Esophagus muscularis mucosa (tissue), 4 donors: ENCODE measurements around the gene PLIN5.

Experiments
- CTCF ChIP-seq, 3 experiments: fragments of 200-600 bp in 2 of 3; fragments of 450-650 bp in 1 of 3; sonication (generic) in 2 of 3; IDR thresholded peaks; one replicate each; pipeline ENCODE4 v1.5.1; 2017 to 2019; ENCODE audit warnings: antibody characterized with exemption in 3 of 3, mild to moderate bottlenecking in 2 of 3, moderate library complexity in 1 of 3
- EP300 ChIP-seq: sonication (generic); formaldehyde crosslinking; IDR thresholded peaks from one replicate; pipeline ENCODE4 v1.6.1; 2017; ENCODE audit warnings: antibody characterized with exemption
- POLR2A ChIP-seq: fragments of 450-650 bp; IDR thresholded peaks from one replicate; pipeline ENCODE4 v1.6.1; 2017; ENCODE audit warnings: antibody characterized with exemption, moderate library complexity, mild to moderate bottlenecking, low read depth
- POLR2AphosphoS5 ChIP-seq, 2 donors: sonication (generic); formaldehyde crosslinking; IDR thresholded peaks; one replicate each; pipeline ENCODE4 v1.6.1; 2017; ENCODE audit warnings: antibody characterized with exemption in 2 of 2

DNA sequence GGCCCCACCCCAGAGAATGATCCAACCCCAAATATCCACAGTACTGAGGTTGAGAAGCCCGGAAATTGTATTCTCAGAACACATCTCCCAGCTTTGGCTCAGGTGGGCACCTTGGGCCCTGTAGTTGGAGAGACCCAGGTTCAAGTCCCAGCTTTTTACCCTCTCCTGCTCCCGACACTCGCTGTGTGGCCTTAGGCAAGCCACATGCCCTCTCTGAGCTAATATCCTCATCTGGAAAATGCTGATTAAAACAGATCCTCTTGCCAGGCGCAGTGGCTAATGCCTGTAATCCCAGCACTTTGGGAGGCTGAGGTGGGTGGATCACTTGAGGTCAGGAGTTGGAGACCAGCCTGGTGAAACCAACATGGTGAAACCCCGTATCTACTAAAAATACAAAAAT is 19.3 kb downstream of the PLIN5 start:
- no peak for TF ChIP-seq CTCF (IDR thresholded peaks at IDR 0.05)
- TF ChIP-seq POLR2A = no peak
- TF ChIP-seq POLR2AphosphoS5 (IDR thresholded peaks at IDR 0.05) = no peak
- TF ChIP-seq EP300 = no peak
